Activated CD4-positive, alpha-beta T cell treated with anti-CD3 and anti-CD28 coated beads, Interleukin-2, amount 10 ng/mL, durations not matched to agents 7 days and 5 days (primary cell): ENCODE results near the gene PGBD5. TPM values are rescaled to one million over a fixed set of nuclear protein-coding genes. Genes with fewer than 3 reads are reported as not detected.

Experiments
- CTCF ChIA-PET: fragments of 350-600 bp; sonication (Branson Sonifier 250); formaldehyde crosslinking; loops from one replicate; lab custom pipeline; 2021; ENCODE audit warnings: antibody characterized with exemption; lab: Charles Lee
- POLR2A ChIA-PET: fragments of 350-600 bp; sonication (Branson Sonifier 250); formaldehyde crosslinking; loops from one replicate; lab custom pipeline; 2021; ENCODE audit warnings: antibody characterized with exemption; lab: Charles Lee
- DNase-seq: peaks from one replicate; pipeline ENCODE4 v3.0.0-alpha.2; 2020
- H3K27ac Mint-ChIP-seq: one replicate; pipeline ENCODE4 v1.8.0; 2021; ENCODE audit warnings: mild to moderate bottlenecking, moderate library complexity, mixed read lengths
- H3K27me3 Mint-ChIP-seq: one replicate; pipeline ENCODE4 v1.8.0; 2021; ENCODE audit warnings: mixed read lengths
- H3K36me3 Mint-ChIP-seq: one replicate; pipeline ENCODE4 v1.8.0; 2021; ENCODE audit warnings: low read depth, mixed read lengths
- H3K4me1 Mint-ChIP-seq: one replicate; pipeline ENCODE4 v1.8.0; 2021; ENCODE audit warnings: mixed read lengths
- H3K4me3 Mint-ChIP-seq: one replicate; pipeline ENCODE4 v1.8.0; 2021; ENCODE audit warnings: mild to moderate bottlenecking, moderate library complexity, mixed read lengths
- H3K9me3 Mint-ChIP-seq: one replicate; pipeline ENCODE4 v1.8.0; 2021; ENCODE audit warnings: mixed read lengths
- total RNA-seq, 2 experiments: library from RNA; stranded (reverse); gene quantifications; one replicate each; pipeline ENCODE4 v1.2.3, GENCODE V29; 2021

The PGBD5 gene
- total RNA-seq, 2 experiments from 2014 or later, result not detected

DNA sequence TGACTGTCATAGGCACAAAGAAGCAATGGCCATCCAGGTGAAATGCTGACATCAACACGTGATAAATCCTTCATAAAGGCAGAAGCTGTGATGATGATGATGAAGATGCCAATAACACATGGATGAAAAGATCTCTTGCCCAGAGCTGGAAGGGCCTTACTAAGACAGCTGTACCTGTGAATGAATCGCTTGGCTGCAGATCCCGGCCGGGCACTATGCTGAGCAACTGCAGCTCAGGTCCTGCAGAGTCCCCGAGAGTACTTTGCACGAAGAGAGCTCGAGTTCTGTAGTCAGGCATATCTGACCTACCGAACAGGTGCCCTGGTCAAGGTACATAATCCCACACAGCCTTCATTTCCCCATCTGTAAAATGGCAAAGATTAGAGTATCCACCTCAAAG is 48.8 kb downstream of the PGBD5 start:
- Mint-ChIP-seq H3K27ac (no peak overlapping the region), H3K9me3 (peaks cover 10% of the 10 kb centered on the region), H3K36me3 (peaks cover 5% of the 10 kb centered on the region), H3K27me3 (peaks cover 7% of the 10 kb centered on the region), H3K4me3 (no peak overlapping the region), H3K4me1 (no peaks in the 10 kb centered on the region)
- DNase-seq, result no peak
- CTCF ChIA-PET, result no interaction called here
- POLR2A ChIA-PET, result no interaction called here

GRCh38 chr1:230376296-230376695 is 49.8 kb downstream of the PGBD5 start:
- DNase-seq, result no peak
- H3K36me3 Mint-ChIP-seq, result peaks cover 5% of the 10 kb centered on the region
- H3K27me3 Mint-ChIP-seq, result peaks cover 5% of the 10 kb centered on the region
- no peak overlapping the region for H3K27ac Mint-ChIP-seq
- H3K9me3 Mint-ChIP-seq, result peaks cover 10% of the 10 kb centered on the region
- no peak overlapping the region for H3K4me3 Mint-ChIP-seq
- ChIA-PET POLR2A (no interaction called here), CTCF (no interaction called here)
- no peaks in the 10 kb centered on the region for H3K4me1 Mint-ChIP-seq

DNA sequence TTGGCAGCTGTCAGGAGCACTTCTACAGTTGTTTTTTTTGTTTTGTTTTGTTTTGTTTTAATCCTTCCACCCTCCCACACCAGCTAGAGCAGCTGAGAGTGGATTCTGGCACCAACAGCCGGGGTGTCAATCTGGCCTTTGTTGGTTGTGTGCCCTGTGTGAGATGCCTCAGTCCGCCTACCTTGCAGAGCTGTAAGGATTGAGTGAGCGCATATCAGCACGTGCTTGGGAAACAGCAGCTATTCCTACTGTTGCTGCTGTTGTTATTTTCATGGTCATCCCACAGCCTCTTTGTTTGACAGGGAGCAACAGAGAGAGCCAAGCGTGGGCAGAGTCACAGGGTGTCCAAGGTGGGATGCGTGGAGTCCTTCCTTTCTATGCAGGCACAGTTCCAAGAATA is 50.4 kb downstream of the PGBD5 start:
- no peaks in the 10 kb centered on the region for H3K4me1 Mint-ChIP-seq
- peaks cover 5% of the 10 kb centered on the region for H3K36me3 Mint-ChIP-seq
- POLR2A ChIA-PET, result no interaction called here
- H3K27ac Mint-ChIP-seq, result no peak overlapping the region
- no peak overlapping the region for H3K4me3 Mint-ChIP-seq
- peaks cover 10% of the 10 kb centered on the region for H3K9me3 Mint-ChIP-seq
- DNase-seq, result no peak
- H3K27me3 Mint-ChIP-seq, result peaks cover 5% of the 10 kb centered on the region
- CTCF ChIA-PET, result interaction anchor here (0.6 to 0.8 kb wide), 3 partner anchors 20 to 816 kb away, joined by 3 read pairs; no protein-coding TSS in a partner anchor

GRCh38 chr1:230375147-230375546 is 51.0 kb downstream of the PGBD5 start:
- Mint-ChIP-seq H3K27ac (no peak overlapping the region), H3K4me3 (no peak overlapping the region), H3K4me1 (no peaks in the 10 kb centered on the region), H3K27me3 (peaks cover 5% of the 10 kb centered on the region), H3K9me3 (peaks cover 10% of the 10 kb centered on the region), H3K36me3 (peaks cover 5% of the 10 kb centered on the region)
- CTCF ChIA-PET, result interaction anchor here (0.6 to 0.8 kb wide), 2 partner anchors 20 to 815 kb away, joined by 3 read pairs; no protein-coding TSS in a partner anchor
- POLR2A ChIA-PET, result no interaction called here
- DNase-seq, result no peak

GRCh38 chr1:230371923-230372703 is 54.0 kb downstream of the PGBD5 start:
- Mint-ChIP-seq H3K4me3 (no peak overlapping the region), H3K27me3 (peaks cover 5% of the 10 kb centered on the region), H3K36me3 (no peaks in the 10 kb centered on the region), H3K9me3 (no peaks in the 10 kb centered on the region), H3K27ac (no peak overlapping the region), H3K4me1 (no peaks in the 10 kb centered on the region)
- CTCF ChIA-PET, result no interaction called here
- POLR2A ChIA-PET, result no interaction called here
- no peak for DNase-seq

DNA sequence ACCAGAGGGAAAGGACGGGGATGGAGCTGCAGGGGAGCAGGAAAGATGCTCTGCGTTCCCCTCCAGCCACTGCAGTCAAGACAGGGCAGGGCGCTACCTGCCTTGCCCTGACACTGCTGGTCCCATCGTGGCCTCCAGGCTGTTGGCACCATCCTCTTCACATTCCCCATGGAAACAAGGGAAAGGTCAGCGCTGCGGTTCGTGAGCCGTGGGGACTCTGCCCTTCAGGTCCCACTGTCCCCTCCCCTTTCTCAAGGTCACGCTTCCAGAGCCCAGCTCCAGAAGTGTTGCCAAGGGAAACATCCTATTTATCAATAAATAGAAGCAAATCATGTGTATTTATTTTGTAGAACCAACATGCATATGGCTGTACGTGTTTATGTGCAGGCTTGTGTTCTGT is 56.0 kb downstream of the PGBD5 start:
- DNase-seq, result no peak
- ChIA-PET POLR2A (no interaction called here), CTCF (no interaction called here)
- Mint-ChIP-seq H3K27ac (no peak overlapping the region), H3K36me3 (no peaks in the 10 kb centered on the region), H3K9me3 (no peaks in the 10 kb centered on the region), H3K27me3 (peaks cover 7% of the 10 kb centered on the region), H3K4me3 (no peak overlapping the region), H3K4me1 (no peaks in the 10 kb centered on the region)

DNA sequence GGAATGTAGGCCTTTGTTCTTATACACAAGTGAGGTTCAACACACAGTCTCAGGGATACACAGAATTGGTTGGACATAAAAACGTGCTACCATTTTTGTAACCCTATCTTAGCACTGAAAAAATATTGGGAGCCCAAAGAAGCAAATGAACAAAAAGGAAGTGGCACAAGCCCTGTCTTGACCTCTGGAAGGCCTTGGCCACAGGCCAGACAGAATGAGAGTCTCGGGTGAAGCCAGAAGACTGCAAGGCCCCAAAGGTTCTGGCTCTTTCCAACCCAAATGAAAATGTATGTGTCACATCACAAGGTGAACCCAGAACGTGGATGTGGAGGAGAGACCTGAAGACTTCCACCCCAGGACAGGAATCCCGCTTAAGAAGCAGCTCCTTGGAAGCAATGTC is 57.3 kb downstream of the PGBD5 start:
- ChIA-PET POLR2A (no interaction called here), CTCF (no interaction called here)
- Mint-ChIP-seq H3K4me1 (no peaks in the 10 kb centered on the region), H3K9me3 (no peaks in the 10 kb centered on the region), H3K36me3 (no peaks in the 10 kb centered on the region), H3K27me3 (peaks cover 2% of the 10 kb centered on the region), H3K27ac (no peak overlapping the region), H3K4me3 (no peak overlapping the region)
- DNase-seq, result no peak

DNA sequence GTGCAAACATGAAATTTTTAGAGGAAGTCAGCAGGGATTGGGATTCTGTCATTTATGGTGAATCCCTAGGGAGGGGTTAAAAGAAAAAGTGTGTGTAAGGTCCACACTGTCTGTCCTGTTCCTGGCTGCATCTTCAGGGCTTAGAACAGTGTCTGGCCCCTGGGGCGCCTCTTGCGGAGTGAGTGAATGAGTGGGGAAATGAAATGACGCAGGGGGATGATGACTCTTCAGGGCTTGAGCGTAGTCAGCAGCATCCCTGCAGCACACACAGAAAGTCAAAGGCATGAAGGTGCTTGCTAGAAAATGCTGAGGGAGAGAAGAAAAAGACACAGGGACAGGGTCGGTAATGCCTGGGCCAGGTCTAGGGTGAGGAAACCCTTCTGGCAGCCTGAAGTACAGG is 57.8 kb downstream of the PGBD5 start:
- ChIA-PET POLR2A (no interaction called here), CTCF (no interaction called here)
- Mint-ChIP-seq H3K4me3 (no peak overlapping the region), H3K36me3 (no peaks in the 10 kb centered on the region), H3K27ac (no peak overlapping the region), H3K9me3 (no peaks in the 10 kb centered on the region), H3K27me3 (peaks cover 5% of the 10 kb centered on the region), H3K4me1 (no peaks in the 10 kb centered on the region)
- DNase-seq, result no peak

- Mint-ChIP-seq H3K36me3 (no peaks in the 10 kb centered on the region), H3K4me1 (no peaks in the 10 kb centered on the region), H3K4me3 (no peak overlapping the region), H3K27me3 (peaks cover 5% of the 10 kb centered on the region), H3K9me3 (no peaks in the 10 kb centered on the region), H3K27ac (no peak overlapping the region)
- DNase-seq, result no peak
- POLR2A ChIA-PET, result no interaction called here
- CTCF ChIA-PET, result interaction anchor here (1.3 kb wide), 1 partner anchor 393 kb away, joined by 3 read pairs; no protein-coding TSS in a partner anchor
These were observed 59.6 kb downstream of the PGBD5 start for GRCh38 chr1:230366504-230366915.

DNA sequence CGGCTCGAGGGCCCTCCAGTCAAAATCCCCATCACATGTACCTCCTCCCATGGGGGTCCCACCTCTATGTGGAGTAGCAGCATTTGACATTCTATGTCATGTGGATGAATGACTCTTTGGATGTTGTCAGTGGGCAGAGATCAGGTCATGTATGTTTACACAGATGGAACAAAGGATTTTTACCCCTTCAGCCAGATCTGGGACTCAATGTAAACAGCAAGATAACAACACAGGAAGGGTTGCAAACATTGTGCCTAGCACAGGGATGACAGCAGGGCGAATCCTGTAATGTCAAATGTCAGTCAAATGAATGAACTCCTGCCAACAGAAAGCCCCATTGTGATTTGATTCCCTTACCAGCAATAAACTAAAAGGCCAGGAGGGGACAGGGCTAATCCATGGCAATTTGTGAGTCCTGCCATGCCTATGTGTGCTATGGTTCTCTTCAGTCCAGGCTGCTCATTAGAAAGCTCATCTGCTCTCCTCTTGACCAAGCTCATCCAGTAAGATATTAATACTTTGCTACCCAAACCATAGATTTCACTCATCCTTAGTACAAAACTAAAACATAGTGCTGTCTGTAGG is 60.3 kb downstream of the PGBD5 start:
- no peak overlapping the region for H3K4me3 Mint-ChIP-seq
- H3K27me3 Mint-ChIP-seq, result peaks cover 5% of the 10 kb centered on the region
- ChIA-PET CTCF (no interaction called here), POLR2A (no interaction called here)
- H3K9me3 Mint-ChIP-seq, result no peaks in the 10 kb centered on the region
- no peak for DNase-seq
- H3K36me3 Mint-ChIP-seq, result no peaks in the 10 kb centered on the region
- no peak overlapping the region for H3K27ac Mint-ChIP-seq
- no peaks in the 10 kb centered on the region for H3K4me1 Mint-ChIP-seq

GRCh38 chr1:230362949-230363348 is 63.2 kb downstream of the PGBD5 start:
- POLR2A ChIA-PET, result no interaction called here
- Mint-ChIP-seq H3K36me3 (no peaks in the 10 kb centered on the region), H3K9me3 (no peaks in the 10 kb centered on the region), H3K4me1 (no peaks in the 10 kb centered on the region), H3K4me3 (no peak overlapping the region), H3K27me3 (peaks cover 5% of the 10 kb centered on the region), H3K27ac (no peak overlapping the region)
- no peak for DNase-seq
- CTCF ChIA-PET, result no interaction called here

DNA sequence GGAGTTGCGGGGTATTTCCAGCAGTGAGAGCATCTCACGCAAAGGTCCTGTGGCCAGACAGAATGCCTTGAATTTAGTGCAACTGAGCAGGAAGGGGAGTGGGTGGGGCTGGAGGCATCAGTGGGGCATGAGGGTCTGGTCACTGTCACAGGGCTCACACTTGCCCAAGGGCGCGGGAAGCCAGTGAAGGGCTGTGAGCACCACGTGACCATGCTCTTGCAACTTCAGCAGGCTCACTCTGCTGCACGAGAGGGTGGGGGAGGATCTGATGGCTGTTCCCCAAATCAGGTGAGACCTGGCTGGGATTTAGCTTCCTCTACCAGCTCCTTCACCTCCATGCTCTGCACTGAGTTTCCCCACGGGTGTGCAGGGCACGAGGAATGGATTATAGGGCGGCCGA is 64.2 kb downstream of the PGBD5 start:
- H3K4me1 Mint-ChIP-seq, result no peaks in the 10 kb centered on the region
- H3K4me3 Mint-ChIP-seq, result no peak overlapping the region
- no peak overlapping the region for H3K27ac Mint-ChIP-seq
- CTCF ChIA-PET, result no interaction called here
- H3K27me3 Mint-ChIP-seq, result peaks cover 5% of the 10 kb centered on the region
- POLR2A ChIA-PET, result no interaction called here
- H3K9me3 Mint-ChIP-seq, result no peaks in the 10 kb centered on the region
- H3K36me3 Mint-ChIP-seq, result no peaks in the 10 kb centered on the region
- no peak for DNase-seq

DNA sequence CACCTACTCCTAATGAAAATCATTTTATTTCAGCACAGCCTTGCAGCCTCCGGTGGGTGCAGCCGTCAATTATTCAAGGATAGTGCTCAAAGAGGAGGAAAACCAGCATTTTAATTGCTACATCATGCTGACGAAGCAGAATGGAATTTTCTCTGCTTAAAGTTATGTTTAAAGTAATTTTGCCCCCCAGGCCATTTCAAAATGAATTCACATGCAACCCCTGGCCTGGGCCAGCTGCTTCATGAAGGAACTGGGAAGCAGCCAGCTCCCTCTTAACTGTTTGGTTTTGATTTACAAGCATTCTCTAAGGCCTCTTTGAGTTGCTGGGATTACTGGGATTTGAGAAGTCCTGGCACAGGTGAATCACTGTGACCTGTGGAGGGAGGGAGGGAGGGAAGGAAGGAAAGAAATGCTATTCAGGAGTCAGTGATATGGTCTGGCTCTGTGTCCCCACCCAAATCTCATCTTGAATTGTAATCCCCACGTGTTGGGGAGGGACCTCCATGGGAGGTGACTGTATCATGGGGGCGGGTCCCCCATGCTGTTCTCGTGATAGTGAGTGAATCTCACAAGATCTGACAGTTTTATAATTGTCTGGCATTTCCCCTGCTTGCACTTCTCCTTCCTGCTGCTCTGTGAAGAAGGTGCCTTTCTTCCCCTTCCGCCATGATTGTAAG is 66.0 kb downstream of the PGBD5 start:
- ChIA-PET POLR2A (no interaction called here), CTCF (no interaction called here)
- no peaks in the 10 kb centered on the region for H3K4me1 Mint-ChIP-seq
- peaks cover 3% of the 10 kb centered on the region for H3K27me3 Mint-ChIP-seq
- H3K27ac Mint-ChIP-seq, result no peak overlapping the region
- no peaks in the 10 kb centered on the region for H3K9me3 Mint-ChIP-seq
- no peaks in the 10 kb centered on the region for H3K36me3 Mint-ChIP-seq
- no peak overlapping the region for H3K4me3 Mint-ChIP-seq
- no peak for DNase-seq
